Tibial nerve (tissue), 4 donors: ENCODE data around the gene SIRT3. TPM values are rescaled to one million over a fixed set of nuclear protein-coding genes. Genes with fewer than 3 reads are reported as not detected.
"Not testable (repeated sequence)": the region's sequence is repeated elsewhere in the genome, so short reads cannot be mapped to it uniquely, and the experiment has no call there.

Experiments used
- DNase-seq, 2 donors: peaks; one replicate each; pipeline ENCODE4 v3.0.0-alpha.2; 2019; ENCODE audit warnings: low spot score in 2 of 2
- H3K27ac ChIP-seq, 4 donors: fragments of 200-600 bp; sonication (generic) in 3 of 4; one replicate each; pipeline ENCODE4 v1.5.1; 2017 to 2019; ENCODE audit warnings: mild to moderate bottlenecking in 1 of 4
- H3K27me3 ChIP-seq, 2 donors: fragments of 200-600 bp; sonication (generic) in 1 of 2; one replicate each; pipeline versions ENCODE4 v1.5.1 to v1.6.0; 2017 to 2019
- H3K36me3 ChIP-seq, 3 donors: fragments of 200-600 bp; sonication (generic); one replicate each; pipeline ENCODE4 v1.5.1; 2018 to 2019
- H3K4me1 ChIP-seq, 4 donors: fragments of 200-600 bp; sonication (generic) in 3 of 4; one replicate each; pipeline ENCODE4 v1.5.1; 2017 to 2019
- H3K4me3 ChIP-seq, 4 donors: fragments of 200-600 bp; sonication (generic) in 3 of 4; one replicate each; pipeline ENCODE4 v1.5.1; 2017 to 2019; ENCODE audit warnings: mild to moderate bottlenecking in 1 of 4, moderate library complexity in 1 of 4
- H3K9me3 ChIP-seq, 4 donors: fragments of 200-600 bp; sonication (generic) in 3 of 4; one replicate each; pipeline ENCODE4 v1.5.1; 2017 to 2019
- CTCF ChIP-seq, 5 experiments: fragments of 200-600 bp in 3 of 5; fragments of 450-650 bp in 2 of 5; sonication (generic) in 3 of 5; IDR thresholded peaks; one replicate each; pipeline ENCODE4 v1.5.1; 2016 to 2019; ENCODE audit warnings: antibody characterized with exemption in 5 of 5, mild to moderate bottlenecking in 3 of 5, moderate library complexity in 2 of 5
- EP300 ChIP-seq, 2 donors: sonication (generic); formaldehyde crosslinking; IDR thresholded peaks; one replicate each; pipeline ENCODE4 v1.6.1; 2017; ENCODE audit warnings: antibody characterized with exemption in 2 of 2, mild to moderate bottlenecking in 1 of 2
- POLR2A ChIP-seq, 2 donors: fragments of 450-650 bp; IDR thresholded peaks; one replicate each; pipeline ENCODE4 v1.6.1; 2017; ENCODE audit warnings: antibody characterized with exemption in 2 of 2, mild to moderate bottlenecking in 2 of 2, moderate library complexity in 2 of 2
- WGBS, 2 donors: methylation state at CpG; one replicate each; pipeline ENCODE4 v1.1.5; 2018; 5-methylcytosine and 5-hydroxymethylcytosine counted together
- total RNA-seq, 4 donors: library from RNA; depleted of rRNA; stranded (reverse); fragments of >200 nt; gene quantifications; one replicate each; pipeline ENCODE4 v1.1.0, GENCODE V29; 2016

The SIRT3 gene
- total RNA-seq, 4 donors from 2014 or later = 14.9 to 23.4 (median 17.5) TPM

GRCh38 chr11:224424-224823 lies 11.7 kb downstream of the SIRT3 start:
- WGBS, 2 donors = 85 to 88% methylated on average over 7 of the region's 7 CpGs
- Histone ChIP-seq H3K36me3 (peaks cover 0 to 36% (median 3%) of the 10 kb centered on the region in 3 donors), H3K27me3 (no peaks in the 10 kb centered on the region), H3K27ac (no peak overlapping the region), H3K4me1 (no peaks in the 10 kb centered on the region), H3K4me3 (no peak overlapping the region), H3K9me3 (no peaks in the 10 kb centered on the region)
- TF ChIP-seq EP300 (IDR thresholded peaks at IDR 0.05) (no peak), CTCF (IDR thresholded peaks at IDR 0.05) (no peak), POLR2A (IDR thresholded peaks at IDR 0.05) (no peak)
- DNase-seq = no peak

DNA sequence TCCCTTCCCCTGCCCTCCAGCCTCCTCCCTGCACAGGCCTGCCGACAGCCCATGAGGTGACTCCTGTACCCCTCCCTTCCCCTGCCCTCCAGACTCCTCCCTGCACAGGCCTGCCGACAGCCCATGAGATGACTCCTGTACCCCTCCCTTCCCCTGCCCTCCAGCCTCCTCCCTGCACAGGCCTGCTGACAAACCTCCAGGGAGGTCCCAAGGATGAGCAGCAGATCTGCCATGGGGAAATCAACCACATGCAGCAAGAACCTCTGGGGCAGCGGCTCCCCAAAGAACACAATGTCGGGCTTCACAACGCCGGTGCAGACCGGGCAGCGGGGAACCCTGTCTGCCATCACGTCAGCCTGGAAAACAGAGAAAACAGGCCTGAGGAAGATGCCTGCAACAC lies 12.3 kb downstream of the SIRT3 start:
- Histone ChIP-seq H3K4me3 (no peak overlapping the region), H3K4me1 (no peaks in the 10 kb centered on the region), H3K27me3 (no peaks in the 10 kb centered on the region), H3K27ac (no peak overlapping the region), H3K36me3 (peaks cover 0 to 39% (median 3%) of the 10 kb centered on the region in 3 donors), H3K9me3 (no peaks in the 10 kb centered on the region)
- 82 to 84% methylated on average over 9 of the region's 9 CpGs for WGBS, 2 donors
- TF ChIP-seq CTCF (IDR thresholded peaks at IDR 0.05) = no peak
- TF ChIP-seq EP300 (IDR thresholded peaks at IDR 0.05) = no peak
- TF ChIP-seq POLR2A (IDR thresholded peaks at IDR 0.05) = no peak
- no peak for DNase-seq

GRCh38 chr11:223026-223789 lies 12.9 kb downstream of the SIRT3 start:
- H3K27ac ChIP-seq = no peak overlapping the region
- no peaks in the 10 kb centered on the region for H3K27me3 ChIP-seq
- H3K4me1 ChIP-seq = no peaks in the 10 kb centered on the region
- H3K9me3 ChIP-seq = no peaks in the 10 kb centered on the region
- WGBS, 2 donors = 82 to 88% methylated on average over 16 of the region's 16 CpGs
- no peak overlapping the region for H3K4me3 ChIP-seq
- TF ChIP-seq POLR2A (IDR thresholded peaks at IDR 0.05) = no peak
- TF ChIP-seq CTCF (IDR thresholded peaks at IDR 0.05) = no peak
- TF ChIP-seq EP300 (IDR thresholded peaks at IDR 0.05) = no peak
- DNase-seq = no peak
- H3K36me3 ChIP-seq = peaks cover 0 to 45% (median 3%) of the 10 kb centered on the region in 3 donors

DNA sequence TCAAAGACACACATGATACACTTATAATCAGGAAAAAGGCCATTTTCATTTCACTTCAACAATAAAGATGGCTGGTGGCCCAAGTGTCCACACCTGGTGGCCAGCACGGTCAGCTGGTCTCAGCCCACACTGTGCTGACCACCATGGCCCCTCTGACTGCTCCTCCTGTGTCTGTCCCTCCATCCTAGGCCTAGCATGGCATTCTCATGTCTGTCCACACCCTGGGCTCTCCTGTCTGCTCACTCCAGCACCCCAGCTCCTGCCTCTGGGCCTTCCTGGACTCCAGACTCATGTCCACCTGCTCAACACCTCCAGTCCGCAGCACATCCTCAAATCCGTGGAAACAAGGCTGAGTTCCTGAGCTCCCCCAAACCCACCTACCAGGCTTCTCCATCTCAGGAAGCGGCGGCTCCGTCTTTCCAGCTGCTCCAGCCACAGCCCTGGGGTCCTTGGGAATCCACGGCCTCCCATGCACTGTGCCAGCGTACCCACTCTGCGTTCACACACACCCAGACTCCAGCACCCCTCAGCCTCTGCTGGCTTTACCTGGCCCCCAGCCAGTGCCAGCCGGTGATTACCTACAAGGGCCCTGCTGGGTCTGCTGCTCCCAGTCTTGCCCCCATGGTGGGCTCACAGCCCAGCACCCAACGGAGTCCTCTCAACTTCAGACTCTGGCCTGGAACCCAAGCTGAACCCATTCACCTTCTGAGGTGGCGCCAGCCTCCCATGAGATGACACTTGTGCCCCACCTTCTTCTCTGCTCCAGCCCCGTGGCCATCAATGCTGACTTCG lies 13.9 kb downstream of the SIRT3 start:
- Histone ChIP-seq H3K36me3 (peaks cover 0 to 55% (median 3%) of the 10 kb centered on the region in 3 donors), H3K4me1 (no peaks in the 10 kb centered on the region), H3K9me3 (no peaks in the 10 kb centered on the region), H3K4me3 (no peak overlapping the region), H3K27me3 (no peaks in the 10 kb centered on the region), H3K27ac (no peak overlapping the region)
- no peak for DNase-seq
- WGBS, 2 donors = 90 to 93% methylated on average over 14 of the region's 14 CpGs
- TF ChIP-seq EP300 (IDR thresholded peaks at IDR 0.05) (no peak), POLR2A (IDR thresholded peaks at IDR 0.05) (no peak)

DNA sequence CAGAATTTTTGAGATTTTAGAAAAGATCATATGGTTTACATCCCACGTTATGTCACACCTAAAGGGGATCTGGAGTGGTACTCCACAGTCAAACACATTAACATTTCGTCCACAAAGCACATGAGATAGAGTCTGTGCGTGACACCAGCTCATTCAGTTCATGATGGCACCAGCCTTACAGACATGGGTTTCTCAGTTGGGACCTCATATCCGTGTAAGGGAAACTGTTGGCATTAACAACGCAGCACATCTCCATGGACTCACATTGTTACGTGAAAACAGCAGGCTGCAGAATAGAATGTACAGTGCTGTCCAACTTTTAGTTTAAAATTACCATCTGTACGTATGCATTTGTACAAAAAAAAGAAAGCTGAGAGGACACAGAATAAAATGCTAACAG lies 14.6 kb downstream of the SIRT3 start:
- TF ChIP-seq EP300 (IDR thresholded peaks at IDR 0.05) = no peak
- Histone ChIP-seq H3K4me3 (no peak overlapping the region), H3K36me3 (peaks cover 0 to 58% (median 3%) of the 10 kb centered on the region in 3 donors), H3K27me3 (no peaks in the 10 kb centered on the region), H3K9me3 (no peaks in the 10 kb centered on the region), H3K27ac (no peak overlapping the region), H3K4me1 (no peaks in the 10 kb centered on the region)
- no peak for DNase-seq
- WGBS, 2 donors = 84 to 86% methylated on average over 7 of the region's 7 CpGs

GRCh38 chr11:220641-221215 lies 15.4 kb downstream of the SIRT3 start:
- peaks cover 0 to 67% (median 3%) of the 10 kb centered on the region in 3 donors for H3K36me3 ChIP-seq

More at GRCh38 chr11:220641-221215, 15.4 kb downstream of the SIRT3 start:
- DNase-seq, H3K9me3 ChIP-seq, H3K4me3 ChIP-seq, H3K27me3 ChIP-seq, H3K4me1 ChIP-seq, H3K27ac ChIP-seq: not testable (repeated sequence)
- 88 to 94% methylated on average over 3 of the region's 3 CpGs for WGBS, 2 donors
